Measurements from ENCODE around the gene RPL27A. TPM values are rescaled to one million over a fixed set of nuclear protein-coding genes. Genes with fewer than 3 reads are reported as not detected.
A peak's percentile ranks its signal among the peaks of the same experiment; 100 is the strongest.

Gene RPL27A
- total RNA-seq, 1 experiment from 2014 or later: 1,103 TPM

GRCh38 chr11:8683115-8683807 is 669 bp downstream of the RPL27A start (continued):
- TF ChIP-seq E2F1 (CRISPR knock-in tag; IDR thresholded peaks at IDR 0.05) (0 out of 2 replicates have a peak, but pooled peaks have one; percentile 24), AR (CRISPR knock-in tag; IDR thresholded peaks at IDR 0.05) (peak; percentile 15; the same call in 1 of the 2 replicates), MXD4 (CRISPR knock-in tag; IDR thresholded peaks at IDR 0.05; ENCODE audit: borderline replicate concordance) (no peak)

GRCh38 chr11:8684600-8685290 is 2.2 kb downstream of the RPL27A start:
- Mint-ChIP-seq H3K9me3 (peaks cover 8% of the 10 kb centered on the region), H3K36me3 (peaks cover 52% of the 10 kb centered on the region), H3K27ac (peak overlapping the region; percentile 95), H3K4me3 (peak overlapping the region; percentile 88), H3K4me1 (peaks cover 61% of the 10 kb centered on the region), H3K27me3 (ENCODE audit: low read depth) (no peaks in the 10 kb centered on the region)
- DNase-seq (ENCODE audit: low spot score) (no peak), ATAC-seq (no peak)
- ChIA-PET POLR2A (no interaction called here), CTCF (no interaction called here)
- no peak for TF ChIP-seq FOXJ3 (CRISPR knock-in tag; IDR thresholded peaks at IDR 0.05; ENCODE audit: borderline replicate concordance)
- TF ChIP-seq GRHL2 (CRISPR knock-in tag; IDR thresholded peaks at IDR 0.05; ENCODE audit: insufficient replicate concordance, severe bottlenecking): no peak
- no peak for TF ChIP-seq ELF4 (CRISPR knock-in tag; IDR thresholded peaks at IDR 0.05; ENCODE audit: low read depth)

GRCh38 chr11:8685306-8685705 is 2.7 kb downstream of the RPL27A start:
- H3K27ac Mint-ChIP-seq: peak overlapping the region; percentile 95
- POLR2A ChIA-PET: no interaction called here
- peaks cover 67% of the 10 kb centered on the region for H3K4me1 Mint-ChIP-seq
- peaks cover 52% of the 10 kb centered on the region for H3K36me3 Mint-ChIP-seq
- ATAC-seq: no peak
- CTCF ChIA-PET: no interaction called here
- TF ChIP-seq RELA (CRISPR knock-in tag; IDR thresholded peaks at IDR 0.05; ENCODE audit: borderline replicate concordance) (no peak), ZNF532 (CRISPR knock-in tag; IDR thresholded peaks at IDR 0.05; ENCODE audit: borderline replicate concordance) (0 out of 2 replicates have a peak, but pooled peaks have one; percentile 36)
- H3K4me3 Mint-ChIP-seq: peak overlapping the region; percentile 88
- no peak for DNase-seq (ENCODE audit: low spot score)
- peaks cover 8% of the 10 kb centered on the region for H3K9me3 Mint-ChIP-seq
- H3K27me3 Mint-ChIP-seq (ENCODE audit: low read depth): no peaks in the 10 kb centered on the region

- TF ChIP-seq NFYB (CRISPR knock-in tag; conservative IDR thresholded peaks at IDR 0.05; ENCODE audit: low read depth): no peak
- no peak for TF ChIP-seq ZNF416 (CRISPR knock-in tag; IDR thresholded peaks at IDR 0.05)
- TF ChIP-seq ZNF263 (CRISPR knock-in tag; IDR thresholded peaks at IDR 0.05; ENCODE audit: low read depth): no peak
- no peak for TF ChIP-seq FOXP1 (CRISPR knock-in tag; IDR thresholded peaks at IDR 0.05; ENCODE audit: borderline replicate concordance)
- no peak for TF ChIP-seq NR1H2 (CRISPR knock-in tag; IDR thresholded peaks at IDR 0.05)
- TF ChIP-seq JAZF1 (CRISPR knock-in tag; IDR thresholded peaks at IDR 0.05): no peak
- no peak for TF ChIP-seq MYBL2 (CRISPR knock-in tag; IDR thresholded peaks at IDR 0.05)
- no peak for TF ChIP-seq ZBTB43 (CRISPR knock-in tag; IDR thresholded peaks at IDR 0.05)
- no peak for TF ChIP-seq NR2C2 (CRISPR knock-in tag; IDR thresholded peaks at IDR 0.05)
- no peak for TF ChIP-seq ATF3 (CRISPR knock-in tag; conservative IDR thresholded peaks at IDR 0.05)
- ChIA-PET POLR2A (interaction anchor here (0.7 kb wide), 1 partner anchor 41 kb away, joined by 6 read pairs; no protein-coding TSS in a partner anchor), CTCF (no interaction called here)
- no peaks in the 10 kb centered on the region for H3K27me3 Mint-ChIP-seq (ENCODE audit: low read depth)
- H3K4me1 Mint-ChIP-seq: peaks cover 65% of the 10 kb centered on the region
- DNase-seq (ENCODE audit: low spot score) (no peak), ATAC-seq (no peak)
- H3K9me3 Mint-ChIP-seq: peaks cover 4% of the 10 kb centered on the region
- peaks cover 51% of the 10 kb centered on the region for H3K36me3 Mint-ChIP-seq
- H3K4me3 Mint-ChIP-seq: peak overlapping the region; percentile 88
- H3K27ac Mint-ChIP-seq: peak overlapping the region; percentile 95
Measured at GRCh38 chr11:8685820-8686219, 3.2 kb downstream of the RPL27A start.
